ENCODE data around the gene CCDC85B. TPM values are rescaled to one million over a fixed set of nuclear protein-coding genes. Genes with fewer than 3 reads are reported as not detected.

The CCDC85B gene
- total and polyA plus RNA-seq, 4 donors: 4.3 to 12.6 (median 6.9) TPM

DNA sequence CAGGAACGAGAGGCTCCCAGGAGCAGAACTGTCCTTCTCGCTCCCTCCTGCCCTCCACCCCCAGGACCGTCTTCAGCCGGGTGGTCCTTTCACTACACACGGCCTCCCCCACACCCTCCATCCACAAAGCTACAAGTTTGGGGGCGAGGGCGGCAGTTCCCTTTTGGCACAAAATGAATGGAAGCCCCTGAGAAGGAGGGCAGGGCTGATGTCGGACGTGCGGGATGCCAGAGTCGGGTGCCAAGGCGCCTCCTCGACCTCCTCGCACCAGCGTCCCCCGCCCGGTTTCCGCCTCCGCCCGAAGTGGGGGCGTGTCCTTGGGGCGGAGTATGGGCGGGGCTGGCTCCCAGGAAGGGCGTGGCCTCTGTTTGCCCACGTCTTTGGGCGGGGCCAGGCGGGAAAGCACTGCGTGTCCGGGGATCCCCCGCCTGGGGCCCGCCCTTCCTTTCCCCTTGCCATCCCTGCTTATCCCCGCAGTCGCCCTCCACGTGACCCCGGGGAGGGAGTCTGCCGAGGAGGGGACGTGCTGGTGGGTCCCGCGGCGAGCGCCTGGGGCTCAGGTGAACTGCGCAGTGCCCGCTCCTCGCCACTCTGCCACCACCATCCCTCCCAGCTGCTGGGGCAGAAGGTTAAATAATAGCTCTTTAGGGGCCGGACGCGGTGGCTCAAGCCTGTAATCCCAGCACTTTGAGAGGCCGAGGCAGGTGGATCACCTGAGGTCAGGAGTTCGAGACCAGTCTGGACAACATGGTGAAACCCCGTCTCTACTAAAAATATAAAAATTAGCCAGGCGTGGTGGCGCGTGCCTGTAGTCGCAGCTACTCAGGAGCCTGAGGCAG is 16.9 kb upstream of the CCDC85B start:
- Histone ChIP-seq H3K9me3 (ENCODE audit: control insufficient read depth in 4 of 4, low read length in 3 of 4) (no peaks in the 10 kb centered on the region), H3K4me1 (ENCODE audit: control insufficient read depth in 4 of 4, insufficient read depth in 4 of 4, low read length in 3 of 4) (peaks cover 0 to 20% (median 6%) of the 10 kb centered on the region in 4 donors), H3K36me3 (ENCODE audit: control insufficient read depth in 4 of 4, insufficient read depth in 3 of 4, low read depth in 1 of 4, low read length in 3 of 4) (no peaks in the 10 kb centered on the region), H3K4me3 (ENCODE audit: low read depth in 1 of 3, low read length in 3 of 3) (peak overlapping the region; percentile 4 to 41 (median 41)), H3K9ac (ENCODE audit: low read depth in 1 of 2, low read length in 2 of 2) (peak overlapping the region in 1 of 2 donors; percentile 56), H3K27me3 (ENCODE audit: control insufficient read depth in 4 of 4, insufficient read depth in 4 of 4, low read length in 3 of 4) (no peaks in the 10 kb centered on the region), H3K27ac (ENCODE audit: low read depth in 1 of 2, low read length in 2 of 2) (peak overlapping the region; percentile 55 to 61)
- 8% methylated on average over 54 of the region's 54 CpGs for WGBS
- TF ChIP-seq, protein P1, sequence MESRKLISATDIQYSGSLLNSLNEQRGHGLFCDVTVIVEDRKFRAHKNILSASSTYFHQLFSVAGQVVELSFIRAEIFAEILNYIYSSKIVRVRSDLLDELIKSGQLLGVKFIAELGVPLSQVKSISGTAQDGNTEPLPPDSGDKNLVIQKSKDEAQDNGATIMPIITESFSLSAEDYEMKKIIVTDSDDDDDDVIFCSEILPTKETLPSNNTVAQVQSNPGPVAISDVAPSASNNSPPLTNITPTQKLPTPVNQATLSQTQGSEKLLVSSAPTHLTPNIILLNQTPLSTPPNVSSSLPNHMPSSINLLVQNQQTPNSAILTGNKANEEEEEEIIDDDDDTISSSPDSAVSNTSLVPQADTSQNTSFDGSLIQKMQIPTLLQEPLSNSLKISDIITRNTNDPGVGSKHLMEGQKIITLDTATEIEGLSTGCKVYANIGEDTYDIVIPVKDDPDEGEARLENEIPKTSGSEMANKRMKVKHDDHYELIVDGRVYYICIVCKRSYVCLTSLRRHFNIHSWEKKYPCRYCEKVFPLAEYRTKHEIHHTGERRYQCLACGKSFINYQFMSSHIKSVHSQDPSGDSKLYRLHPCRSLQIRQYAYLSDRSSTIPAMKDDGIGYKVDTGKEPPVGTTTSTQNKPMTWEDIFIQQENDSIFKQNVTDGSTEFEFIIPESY (IDR thresholded peaks at IDR 0.05): no peak
- no peak for TF ChIP-seq JUND (IDR thresholded peaks at IDR 0.05)
- peak; percentile 52 for TF ChIP-seq NR2F2 (IDR thresholded peaks at IDR 0.05)
- TF ChIP-seq HNF4A (conservative IDR thresholded peaks at IDR 0.05): no peak
- no peak for TF ChIP-seq HNF4G (IDR thresholded peaks at IDR 0.05)
- TF ChIP-seq EGR1 (IDR thresholded peaks at IDR 0.05; ENCODE audit: low read depth in 2 of 2): peak; percentile 48 to 49
- no peak for TF ChIP-seq RAD21 (IDR thresholded peaks at IDR 0.05)
- TF ChIP-seq, protein P2, sequence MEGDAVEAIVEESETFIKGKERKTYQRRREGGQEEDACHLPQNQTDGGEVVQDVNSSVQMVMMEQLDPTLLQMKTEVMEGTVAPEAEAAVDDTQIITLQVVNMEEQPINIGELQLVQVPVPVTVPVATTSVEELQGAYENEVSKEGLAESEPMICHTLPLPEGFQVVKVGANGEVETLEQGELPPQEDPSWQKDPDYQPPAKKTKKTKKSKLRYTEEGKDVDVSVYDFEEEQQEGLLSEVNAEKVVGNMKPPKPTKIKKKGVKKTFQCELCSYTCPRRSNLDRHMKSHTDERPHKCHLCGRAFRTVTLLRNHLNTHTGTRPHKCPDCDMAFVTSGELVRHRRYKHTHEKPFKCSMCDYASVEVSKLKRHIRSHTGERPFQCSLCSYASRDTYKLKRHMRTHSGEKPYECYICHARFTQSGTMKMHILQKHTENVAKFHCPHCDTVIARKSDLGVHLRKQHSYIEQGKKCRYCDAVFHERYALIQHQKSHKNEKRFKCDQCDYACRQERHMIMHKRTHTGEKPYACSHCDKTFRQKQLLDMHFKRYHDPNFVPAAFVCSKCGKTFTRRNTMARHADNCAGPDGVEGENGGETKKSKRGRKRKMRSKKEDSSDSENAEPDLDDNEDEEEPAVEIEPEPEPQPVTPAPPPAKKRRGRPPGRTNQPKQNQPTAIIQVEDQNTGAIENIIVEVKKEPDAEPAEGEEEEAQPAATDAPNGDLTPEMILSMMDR (IDR thresholded peaks at IDR 0.05; ENCODE audit: low read depth, low read length, missing input control): no peak
- TF ChIP-seq, protein P3, sequence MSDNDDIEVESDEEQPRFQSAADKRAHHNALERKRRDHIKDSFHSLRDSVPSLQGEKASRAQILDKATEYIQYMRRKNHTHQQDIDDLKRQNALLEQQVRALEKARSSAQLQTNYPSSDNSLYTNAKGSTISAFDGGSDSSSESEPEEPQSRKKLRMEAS (IDR thresholded peaks at IDR 0.05): no peak
- peak in 1 of 2 donors; percentile 84 for TF ChIP-seq GABPA (IDR thresholded peaks at IDR 0.05 in 1 of 2, conservative IDR thresholded peaks at IDR 0.05 in 1 of 2)
- TF ChIP-seq TAF1 (conservative IDR thresholded peaks at IDR 0.05): no peak
- peak; percentile 33 for TF ChIP-seq YY1 (IDR thresholded peaks at IDR 0.05)
- TF ChIP-seq FOXA1 (IDR thresholded peaks at IDR 0.05): no peak
- TF ChIP-seq SP1 (IDR thresholded peaks at IDR 0.05): peak; percentile 86
- TF ChIP-seq, protein P4, sequence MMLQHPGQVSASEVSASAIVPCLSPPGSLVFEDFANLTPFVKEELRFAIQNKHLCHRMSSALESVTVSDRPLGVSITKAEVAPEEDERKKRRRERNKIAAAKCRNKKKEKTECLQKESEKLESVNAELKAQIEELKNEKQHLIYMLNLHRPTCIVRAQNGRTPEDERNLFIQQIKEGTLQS (IDR thresholded peaks at IDR 0.05): no peak
- no peak for TF ChIP-seq FOXA2 (IDR thresholded peaks at IDR 0.05)
- TF ChIP-seq, protein P5, sequence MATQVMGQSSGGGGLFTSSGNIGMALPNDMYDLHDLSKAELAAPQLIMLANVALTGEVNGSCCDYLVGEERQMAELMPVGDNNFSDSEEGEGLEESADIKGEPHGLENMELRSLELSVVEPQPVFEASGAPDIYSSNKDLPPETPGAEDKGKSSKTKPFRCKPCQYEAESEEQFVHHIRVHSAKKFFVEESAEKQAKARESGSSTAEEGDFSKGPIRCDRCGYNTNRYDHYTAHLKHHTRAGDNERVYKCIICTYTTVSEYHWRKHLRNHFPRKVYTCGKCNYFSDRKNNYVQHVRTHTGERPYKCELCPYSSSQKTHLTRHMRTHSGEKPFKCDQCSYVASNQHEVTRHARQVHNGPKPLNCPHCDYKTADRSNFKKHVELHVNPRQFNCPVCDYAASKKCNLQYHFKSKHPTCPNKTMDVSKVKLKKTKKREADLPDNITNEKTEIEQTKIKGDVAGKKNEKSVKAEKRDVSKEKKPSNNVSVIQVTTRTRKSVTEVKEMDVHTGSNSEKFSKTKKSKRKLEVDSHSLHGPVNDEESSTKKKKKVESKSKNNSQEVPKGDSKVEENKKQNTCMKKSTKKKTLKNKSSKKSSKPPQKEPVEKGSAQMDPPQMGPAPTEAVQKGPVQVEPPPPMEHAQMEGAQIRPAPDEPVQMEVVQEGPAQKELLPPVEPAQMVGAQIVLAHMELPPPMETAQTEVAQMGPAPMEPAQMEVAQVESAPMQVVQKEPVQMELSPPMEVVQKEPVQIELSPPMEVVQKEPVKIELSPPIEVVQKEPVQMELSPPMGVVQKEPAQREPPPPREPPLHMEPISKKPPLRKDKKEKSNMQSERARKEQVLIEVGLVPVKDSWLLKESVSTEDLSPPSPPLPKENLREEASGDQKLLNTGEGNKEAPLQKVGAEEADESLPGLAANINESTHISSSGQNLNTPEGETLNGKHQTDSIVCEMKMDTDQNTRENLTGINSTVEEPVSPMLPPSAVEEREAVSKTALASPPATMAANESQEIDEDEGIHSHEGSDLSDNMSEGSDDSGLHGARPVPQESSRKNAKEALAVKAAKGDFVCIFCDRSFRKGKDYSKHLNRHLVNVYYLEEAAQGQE (IDR thresholded peaks at IDR 0.05): peak; percentile 18
- peak; percentile 52 to 71 for TF ChIP-seq RXRA (IDR thresholded peaks at IDR 0.05)
- peak; percentile 98 for DNase-seq (ENCODE audit: low spot score)
